HEK293 (cell line): ENCODE results near the gene NOC2L.

ENCODE experiments used
- BCL6B ChIP-seq: fragments of 450-650 bp; formaldehyde crosslinking; IDR thresholded peaks from 2 replicates; pipeline ENCODE4 v1.5.1; 2017; ENCODE audit warnings: missing biosample characterization, missing genetic modification characterization
- CTCF ChIP-seq: fragments of 450-650 bp; formaldehyde crosslinking; IDR thresholded peaks from 2 replicates; pipeline ENCODE4 v1.5.1; 2016; ENCODE audit warnings: missing biosample characterization, missing genetic modification characterization
- GFI1B ChIP-seq: fragments of 450-650 bp; formaldehyde crosslinking; IDR thresholded peaks from 2 replicates; pipeline ENCODE4 v1.5.1; 2016; ENCODE audit warnings: missing biosample characterization, missing genetic modification characterization
- HOXC10 ChIP-seq: sonication (generic); formaldehyde crosslinking; IDR thresholded peaks from 2 replicates; pipeline ENCODE4 v1.8.1; 2023; ENCODE audit warnings: mild to moderate bottlenecking, missing genetic modification reagents
- IKZF3 ChIP-seq: fragments of 450-650 bp; IDR thresholded peaks from 2 replicates; pipeline ENCODE4 v1.5.0; 2018; ENCODE audit warnings: missing biosample characterization, mild to moderate bottlenecking, missing genetic modification characterization, moderate library complexity
- MZF1 ChIP-seq: fragments of 450-650 bp; formaldehyde crosslinking; IDR thresholded peaks from 2 replicates; pipeline ENCODE4 v1.5.1; 2017; ENCODE audit warnings: missing biosample characterization, missing genetic modification characterization, borderline replicate concordance
- REST ChIP-seq: fragments of 450-650 bp; formaldehyde crosslinking; IDR thresholded peaks from 2 replicates; pipeline ENCODE4 v1.5.1; 2016; ENCODE audit warnings: missing biosample characterization, missing genetic modification characterization
- SETDB1 ChIP-seq: IDR thresholded peaks from one replicate; pipeline ENCODE4 v1.6.1; 2017; ENCODE audit warnings: mild to moderate bottlenecking, low read length, moderate library complexity, mixed read lengths; ENCODE audit not compliant: insufficient read length
- ZBTB20 ChIP-seq: fragments of 450-650 bp; formaldehyde crosslinking; IDR thresholded peaks from 2 replicates; pipeline ENCODE4 v1.5.1; 2016; ENCODE audit warnings: missing biosample characterization, missing genetic modification characterization
- ZBTB21 ChIP-seq: fragments of 450-650 bp; formaldehyde crosslinking; IDR thresholded peaks from 2 replicates; pipeline ENCODE4 v1.5.1; 2017; ENCODE audit warnings: missing biosample characterization, missing genetic modification characterization
- ZBTB49 ChIP-seq: fragments of 450-650 bp; formaldehyde crosslinking; IDR thresholded peaks from 2 replicates; pipeline ENCODE4 v1.5.1; 2016; ENCODE audit warnings: missing biosample characterization, missing genetic modification characterization, low read depth
- ZBTB7A ChIP-seq: fragments of 450-650 bp; formaldehyde crosslinking; IDR thresholded peaks from 2 replicates; pipeline ENCODE4 v1.5.1; 2016; ENCODE audit warnings: low read depth, missing biosample characterization, missing genetic modification characterization
- ZFP69B ChIP-seq: fragments of 450-650 bp; formaldehyde crosslinking; IDR thresholded peaks from 2 replicates; pipeline ENCODE4 v1.5.1; 2016; ENCODE audit warnings: missing biosample characterization, missing genetic modification characterization
- ZNF18 ChIP-seq: fragments of 450-650 bp; formaldehyde crosslinking; IDR thresholded peaks from 2 replicates; pipeline ENCODE4 v1.5.1; 2016; ENCODE audit warnings: missing biosample characterization, missing genetic modification characterization
- ZNF211 ChIP-seq: fragments of 450-650 bp; formaldehyde crosslinking; IDR thresholded peaks from 2 replicates; pipeline ENCODE4 v1.5.1; 2016; ENCODE audit warnings: low read depth, missing biosample characterization, missing genetic modification characterization
- ZNF214 ChIP-seq: fragments of 450-650 bp; formaldehyde crosslinking; IDR thresholded peaks from 2 replicates; pipeline ENCODE4 v1.5.1; 2017; ENCODE audit warnings: missing biosample characterization, mild to moderate bottlenecking, missing genetic modification characterization, borderline replicate concordance
- ZNF274 ChIP-seq, 2 experiments: fragments of 200-500 bp in 1 of 2; fragments of 450-650 bp in 1 of 2; sonication (Bioruptor generic) in 1 of 2; formaldehyde crosslinking in 1 of 2; IDR thresholded peaks; 2 replicates each; pipeline versions ENCODE4 v1.5.1 to v1.6.1; 2014 to 2016; ENCODE audit warnings: borderline replicate concordance in 1 of 2, inconsistent platforms in 1 of 2, low read length in 1 of 2, missing biosample characterization in 1 of 2, missing genetic modification characterization in 1 of 2
- ZNF311 ChIP-seq: fragments of 450-650 bp; formaldehyde crosslinking; IDR thresholded peaks from 2 replicates; pipeline ENCODE4 v1.5.1; 2017; ENCODE audit warnings: missing biosample characterization, missing genetic modification characterization, borderline replicate concordance
- ZNF324 ChIP-seq: fragments of 450-650 bp; formaldehyde crosslinking; IDR thresholded peaks from 2 replicates; pipeline ENCODE4 v1.5.1; 2016; ENCODE audit warnings: missing biosample characterization, missing genetic modification characterization
- ZNF350 ChIP-seq: fragments of 450-650 bp; formaldehyde crosslinking; IDR thresholded peaks from 2 replicates; pipeline ENCODE4 v1.5.0; 2017; ENCODE audit warnings: missing biosample characterization, mild to moderate bottlenecking, missing genetic modification characterization
- ZNF37A ChIP-seq: fragments of 450-650 bp; IDR thresholded peaks from 2 replicates; pipeline ENCODE4 v1.5.1; 2018; ENCODE audit warnings: missing biosample characterization, missing genetic modification characterization
- ZNF529 ChIP-seq: fragments of 450-650 bp; formaldehyde crosslinking; IDR thresholded peaks from 2 replicates; pipeline ENCODE4 v1.5.1; 2017; ENCODE audit warnings: missing genetic modification characterization, missing biosample characterization; ENCODE audit not compliant: insufficient replicate concordance
- ZNF624 ChIP-seq: fragments of 450-650 bp; formaldehyde crosslinking; IDR thresholded peaks from 2 replicates; pipeline ENCODE4 v1.5.1; 2017; ENCODE audit warnings: missing biosample characterization, missing genetic modification characterization
- ZNF626 ChIP-seq: fragments of 450-650 bp; sonication (Bioruptor Pico); formaldehyde crosslinking; IDR thresholded peaks from 2 replicates; pipeline ENCODE4 v1.5.1; 2018; ENCODE audit warnings: missing biosample characterization, missing genetic modification characterization, inconsistent platforms
- ZNF654 ChIP-seq: fragments of 450-650 bp; formaldehyde crosslinking; IDR thresholded peaks from 2 replicates; pipeline ENCODE4 v1.5.1; 2016; ENCODE audit warnings: low read depth, missing biosample characterization, missing genetic modification characterization
- ZNF704 ChIP-seq: fragments of 450-650 bp; formaldehyde crosslinking; IDR thresholded peaks from 2 replicates; pipeline ENCODE4 v1.5.1; 2016; ENCODE audit warnings: missing biosample characterization, missing genetic modification characterization
- ZNF76 ChIP-seq: fragments of 450-650 bp; formaldehyde crosslinking; IDR thresholded peaks from 2 replicates; pipeline ENCODE4; 2016; ENCODE audit warnings: low read depth, missing biosample characterization, missing genetic modification characterization, borderline replicate concordance
- ZNF768 ChIP-seq: fragments of 450-650 bp; formaldehyde crosslinking; IDR thresholded peaks from 2 replicates; pipeline ENCODE4 v1.5.1; 2018; ENCODE audit warnings: missing biosample characterization, mild to moderate bottlenecking, missing genetic modification characterization
- ZNF792 ChIP-seq: fragments of 450-650 bp; formaldehyde crosslinking; IDR thresholded peaks from 2 replicates; pipeline ENCODE4 v1.5.1; 2016; ENCODE audit warnings: missing biosample characterization, missing genetic modification characterization

Gene NOC2L

GRCh38 chr1:984476-984814, 25.4 kb upstream of the NOC2L start (continued):
- TF ChIP-seq REST = peak; percentile 78
- no peak for TF ChIP-seq ZNF624 (tag by site-specific recombination)
- TF ChIP-seq ZNF37A (tag by site-specific recombination) = no peak
- no peak for TF ChIP-seq ZNF768 (tag by site-specific recombination)
- TF ChIP-seq ZNF350 = no peak
- TF ChIP-seq ZNF654 (tag by site-specific recombination) = peak; percentile 35
- TF ChIP-seq IKZF3 (tag by site-specific recombination) = no peak
- no peak; the same call in 1 of the 2 replicates for TF ChIP-seq MZF1 (tag by site-specific recombination)
- TF ChIP-seq ZBTB20 = no peak
- no peak; the same call in 1 of the 2 replicates for TF ChIP-seq ZNF214 (tag by site-specific recombination)
- TF ChIP-seq ZNF792 = no peak
- TF ChIP-seq ZFP69B (tag by site-specific recombination) = no peak
- TF ChIP-seq ZNF626 (tag by site-specific recombination) = no peak
- TF ChIP-seq GFI1B (tag by site-specific recombination) = peak; percentile 59; the same call in 1 of the 2 replicates
- TF ChIP-seq ZNF211 (tag by site-specific recombination) = no peak
- TF ChIP-seq ZNF324 (tag by site-specific recombination) = no peak
- no peak for TF ChIP-seq SETDB1
- no peak for TF ChIP-seq HOXC10
- TF ChIP-seq ZNF274 (IDR thresholded peaks at IDR 0.05; ENCODE audit: low read length) = no peak
- no peak for TF ChIP-seq ZNF274 (tag by site-specific recombination; IDR thresholded peaks at IDR 0.05; ENCODE audit: borderline replicate concordance)
- no peak; the same call in 1 of the 2 replicates for TF ChIP-seq CTCF
- no peak for TF ChIP-seq ZNF311 (tag by site-specific recombination)
- TF ChIP-seq ZBTB49 (tag by site-specific recombination) = no peak
- no peak for TF ChIP-seq BCL6B (tag by site-specific recombination)
- no peak for TF ChIP-seq ZNF76 (tag by site-specific recombination)
- no peak for TF ChIP-seq ZBTB7A (tag by site-specific recombination)
- no peak for TF ChIP-seq ZNF704
- 0 out of 2 replicates have a peak, but pooled peaks have one; percentile 27 for TF ChIP-seq ZBTB21
- TF ChIP-seq ZNF529 (tag by site-specific recombination) = no peak
- TF ChIP-seq ZNF18 (tag by site-specific recombination) = no peak
